Measurements from ENCODE around the gene CAPN3. TPM values are rescaled to one million over a fixed set of nuclear protein-coding genes. Genes with fewer than 3 reads are reported as not detected.

Gene CAPN3
- total RNA-seq, 2 donors from 2014 or later: 19.8 to 37.0 TPM

Other genes starting within 250 kb of the CAPN3 start
- gene PLA2G4F, start 202.9 kb upstream of the CAPN3 start, total RNA-seq: under 1 TPM; 0.27 to 0.78 TPM
- gene VPS39, start 151.2 kb upstream of the CAPN3 start, total RNA-seq: 100 to 1,000 TPM in 1 of 2 donors, 10 to 100 TPM in 1; 89.9 to 156 TPM
- 10 to 100 TPM; 32.0 to 78.8 TPM for gene GANC, start 86.3 kb upstream of the CAPN3 start, total RNA-seq
- gene TMEM87A, start 86.1 kb upstream of the CAPN3 start, total RNA-seq: 10 to 100 TPM; 39.8 to 94.4 TPM
- gene ZNF106, start 131.6 kb downstream of the CAPN3 start, total RNA-seq: 10 to 100 TPM; 77.4 to 83.8 TPM
- 10 to 100 TPM; 68.8 to 73.7 TPM for gene SNAP23, start 136.1 kb downstream of the CAPN3 start, total RNA-seq
- 10 to 100 TPM; 13.9 to 15.3 TPM for gene LRRC57, start 189.3 kb downstream of the CAPN3 start, total RNA-seq
- gene HAUS2, start 189.3 kb downstream of the CAPN3 start, total RNA-seq: 10 to 100 TPM; 34.8 to 49.3 TPM
- 10 to 100 TPM; 59.8 to 67.8 TPM for gene STARD9, start 216.1 kb downstream of the CAPN3 start, total RNA-seq